Nephron (organoid): ENCODE results near the gene CST5.
"Not testable (repeated sequence)": the region's sequence is repeated elsewhere in the genome, so short reads cannot be mapped to it uniquely, and the experiment has no call there.

Experiments used
- H3K27ac Mint-ChIP-seq, 3 experiments: 2 replicates each; pipeline ENCODE4 v1.8.0; 2020; ENCODE audit warnings: mixed read lengths in 3 of 3, mild to moderate bottlenecking in 2 of 3, moderate library complexity in 1 of 3
- H3K27me3 Mint-ChIP-seq: 2 replicates; pipeline ENCODE4 v1.8.0; 2021; ENCODE audit warnings: low read depth, mild to moderate bottlenecking, moderate library complexity, mixed read lengths
- H3K36me3 Mint-ChIP-seq: 2 replicates; pipeline ENCODE4 v1.8.0; 2020; ENCODE audit warnings: low read depth, mixed read lengths
- H3K4me1 Mint-ChIP-seq: 2 replicates; pipeline ENCODE4 v1.8.0; 2020; ENCODE audit warnings: mixed read lengths
- H3K4me3 Mint-ChIP-seq, 3 experiments: 2 replicates each; pipeline ENCODE4 v1.8.0; 2020; ENCODE audit warnings: mild to moderate bottlenecking in 3 of 3, mixed read lengths in 3 of 3, moderate library complexity in 2 of 3
- H3K9me3 Mint-ChIP-seq: 2 replicates; pipeline ENCODE4 v1.8.0; 2020; ENCODE audit warnings: mixed read lengths
- TF ChIP-seq, protein P1 (sequence below), 3 experiments: fragments of 200-600 bp; sonication (generic); IDR thresholded peaks; one replicate each; pipeline ENCODE4 v1.5.0; 2021; ENCODE audit warnings: antibody characterized with exemption in 3 of 3; ENCODE audit not compliant: unreplicated experiment in 3 of 3

CST5 gene

DNA sequence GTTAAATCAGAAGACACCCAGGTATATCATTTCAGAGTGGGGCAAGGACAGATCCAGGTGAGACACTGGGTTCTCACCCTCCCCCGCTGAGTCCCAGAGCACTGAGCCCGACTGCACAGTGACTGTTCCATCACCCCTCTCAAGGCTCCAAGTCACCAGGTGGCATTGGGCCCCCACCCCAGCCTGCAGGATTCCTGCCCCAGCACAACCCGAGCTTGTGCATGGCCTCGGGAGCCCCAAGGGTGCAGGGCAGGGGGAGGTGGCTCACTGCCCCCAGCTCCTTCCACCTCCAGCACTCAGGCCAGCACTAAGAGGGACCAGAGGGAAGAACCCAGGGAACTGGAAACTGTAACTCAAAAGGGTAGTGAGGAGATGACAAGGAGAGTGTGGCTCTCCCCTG is 39.3 kb upstream of the CST5 start:
- Mint-ChIP-seq H3K36me3 (no peaks in the 10 kb centered on the region), H3K4me3 (no peak overlapping the region), H3K4me1 (peaks cover 20% of the 10 kb centered on the region), H3K27ac (no peak overlapping the region), H3K9me3 (no peaks in the 10 kb centered on the region), H3K27me3 (peaks cover 5% of the 10 kb centered on the region)
- TF ChIP-seq, protein P1, sequence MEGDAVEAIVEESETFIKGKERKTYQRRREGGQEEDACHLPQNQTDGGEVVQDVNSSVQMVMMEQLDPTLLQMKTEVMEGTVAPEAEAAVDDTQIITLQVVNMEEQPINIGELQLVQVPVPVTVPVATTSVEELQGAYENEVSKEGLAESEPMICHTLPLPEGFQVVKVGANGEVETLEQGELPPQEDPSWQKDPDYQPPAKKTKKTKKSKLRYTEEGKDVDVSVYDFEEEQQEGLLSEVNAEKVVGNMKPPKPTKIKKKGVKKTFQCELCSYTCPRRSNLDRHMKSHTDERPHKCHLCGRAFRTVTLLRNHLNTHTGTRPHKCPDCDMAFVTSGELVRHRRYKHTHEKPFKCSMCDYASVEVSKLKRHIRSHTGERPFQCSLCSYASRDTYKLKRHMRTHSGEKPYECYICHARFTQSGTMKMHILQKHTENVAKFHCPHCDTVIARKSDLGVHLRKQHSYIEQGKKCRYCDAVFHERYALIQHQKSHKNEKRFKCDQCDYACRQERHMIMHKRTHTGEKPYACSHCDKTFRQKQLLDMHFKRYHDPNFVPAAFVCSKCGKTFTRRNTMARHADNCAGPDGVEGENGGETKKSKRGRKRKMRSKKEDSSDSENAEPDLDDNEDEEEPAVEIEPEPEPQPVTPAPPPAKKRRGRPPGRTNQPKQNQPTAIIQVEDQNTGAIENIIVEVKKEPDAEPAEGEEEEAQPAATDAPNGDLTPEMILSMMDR (IDR thresholded peaks at IDR 0.05; ENCODE audit: unreplicated experiment in 3 of 3), result no peak

DNA sequence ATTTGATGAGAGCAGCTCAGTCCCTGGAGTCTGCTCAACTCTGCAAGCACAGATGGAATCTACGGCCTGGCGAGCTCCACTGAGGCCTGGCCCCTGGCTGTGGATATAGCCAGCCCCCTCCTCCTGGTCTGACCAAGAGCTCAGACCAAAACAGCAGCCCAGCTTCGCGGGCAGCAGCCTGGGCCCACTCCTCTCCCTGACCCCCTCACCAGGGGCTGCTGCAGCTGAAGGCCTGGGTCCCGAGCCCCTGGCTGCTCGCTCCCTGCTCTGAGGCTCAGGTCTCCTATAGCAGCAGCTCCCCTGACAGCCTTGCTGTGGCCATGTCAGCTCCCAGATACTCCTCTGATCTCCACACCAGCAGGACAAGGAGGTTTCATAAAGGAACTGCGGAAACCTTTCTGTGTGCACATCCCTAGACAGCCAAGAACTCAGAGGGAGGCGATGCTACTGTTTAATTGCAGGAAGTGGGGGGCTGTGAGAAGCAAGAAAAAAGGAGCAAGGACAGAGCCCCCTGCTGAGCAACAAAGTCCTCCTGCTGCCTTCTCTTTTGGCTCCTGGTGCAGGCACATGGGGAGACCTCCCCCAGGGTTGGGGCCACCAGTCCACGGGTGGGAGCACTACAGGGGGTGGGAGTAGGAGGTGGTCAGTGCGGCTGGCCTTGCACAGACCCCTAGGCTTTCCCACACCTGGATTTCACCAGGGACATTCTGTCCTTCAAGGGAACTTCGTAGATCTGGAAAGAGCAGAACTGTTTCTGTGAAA is 38.7 kb upstream of the CST5 start:
- Mint-ChIP-seq H3K9me3 (no peaks in the 10 kb centered on the region), H3K4me1 (peaks cover 20% of the 10 kb centered on the region), H3K27ac (no peak overlapping the region), H3K4me3 (no peak overlapping the region), H3K36me3 (no peaks in the 10 kb centered on the region), H3K27me3 (peaks cover 2% of the 10 kb centered on the region)
- TF ChIP-seq, protein P1 (IDR thresholded peaks at IDR 0.05; ENCODE audit: unreplicated experiment in 3 of 3), result no peak

DNA sequence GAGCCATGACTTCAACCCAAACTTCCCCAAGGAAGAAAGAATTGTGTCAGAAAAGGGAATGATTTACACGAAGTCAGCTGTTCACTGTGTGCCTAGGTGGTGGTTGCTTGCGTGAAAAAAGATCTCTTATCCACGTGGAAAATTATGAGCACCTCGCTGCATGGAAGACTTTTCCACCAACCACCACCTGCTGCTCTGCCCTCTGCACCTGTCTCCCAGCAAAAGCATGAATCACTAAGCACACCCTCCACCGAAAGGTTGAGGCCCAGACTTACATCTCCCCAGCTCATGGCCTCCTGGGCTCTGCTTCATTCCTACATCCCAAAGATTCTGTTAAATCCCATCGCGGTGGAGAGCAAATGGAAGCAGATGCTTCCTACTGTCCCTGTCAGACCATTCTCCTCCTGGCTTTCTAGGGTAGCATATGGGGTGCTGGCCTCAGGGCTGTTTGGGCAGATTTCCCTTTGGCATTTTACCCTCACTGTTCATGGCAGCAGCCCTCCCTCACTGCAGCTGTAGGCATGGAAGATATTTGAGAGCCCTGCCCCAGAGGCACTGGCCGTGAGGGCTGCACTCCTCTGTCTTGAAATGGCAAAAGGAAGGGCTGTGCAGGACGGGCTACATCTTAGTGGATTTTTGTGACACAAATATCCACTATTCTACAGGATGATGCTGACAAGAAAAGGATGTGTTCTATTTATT is 37.6 kb upstream of the CST5 start:
- H3K27me3 Mint-ChIP-seq, result no peaks in the 10 kb centered on the region
- H3K4me1 Mint-ChIP-seq, result peaks cover 20% of the 10 kb centered on the region
- no peaks in the 10 kb centered on the region for H3K9me3 Mint-ChIP-seq
- no peak overlapping the region for H3K27ac Mint-ChIP-seq
- H3K36me3 Mint-ChIP-seq, result no peaks in the 10 kb centered on the region
- no peak overlapping the region for H3K4me3 Mint-ChIP-seq
- TF ChIP-seq, protein P1 (IDR thresholded peaks at IDR 0.05; ENCODE audit: unreplicated experiment in 3 of 3), result no peak

DNA sequence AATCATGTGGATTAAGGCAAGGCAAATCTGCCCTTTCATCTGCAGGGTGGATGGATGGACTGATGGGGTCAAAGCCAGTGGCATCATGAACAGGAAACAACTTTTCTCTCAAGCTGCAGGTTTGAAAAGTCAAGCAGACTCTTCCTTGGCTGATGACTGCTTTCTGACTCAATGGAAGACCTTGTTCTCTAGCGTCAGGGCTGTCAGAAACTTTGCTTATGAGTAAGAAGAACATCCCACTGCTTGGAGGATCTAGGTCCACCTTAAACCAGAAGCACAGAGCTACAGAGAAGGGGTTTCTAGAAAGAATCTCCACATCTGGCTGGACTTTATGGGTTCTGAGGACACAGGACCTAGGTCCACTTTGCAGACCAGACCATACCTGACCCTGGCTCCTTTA is 36.3 kb upstream of the CST5 start:
- no peaks in the 10 kb centered on the region for H3K9me3 Mint-ChIP-seq
- H3K27me3 Mint-ChIP-seq, result no peaks in the 10 kb centered on the region
- peaks cover 13% of the 10 kb centered on the region for H3K4me1 Mint-ChIP-seq
- TF ChIP-seq, protein P1 (IDR thresholded peaks at IDR 0.05; ENCODE audit: unreplicated experiment in 3 of 3), result no peak
- no peaks in the 10 kb centered on the region for H3K36me3 Mint-ChIP-seq
- no peak overlapping the region for H3K4me3 Mint-ChIP-seq
- H3K27ac Mint-ChIP-seq, result no peak overlapping the region

DNA sequence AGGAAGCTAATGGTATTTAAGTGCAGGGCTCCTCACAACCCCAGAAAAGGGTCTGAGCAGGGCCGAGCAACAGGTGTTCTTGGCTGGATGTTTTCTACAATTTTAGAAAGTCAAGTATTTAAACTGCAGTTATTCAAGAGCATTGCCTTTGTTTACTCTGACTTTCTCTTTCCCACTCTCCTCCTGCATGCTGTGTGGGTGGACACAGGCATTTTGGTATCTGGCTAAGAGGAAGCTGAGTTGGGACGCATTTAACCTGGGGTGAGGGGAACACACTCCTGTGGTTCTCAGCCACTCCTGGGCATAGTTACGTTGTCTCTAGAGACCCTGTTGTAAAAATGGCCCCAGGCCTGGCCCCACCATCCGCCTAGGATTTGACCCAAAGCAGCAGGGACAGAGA is 34.9 kb upstream of the CST5 start:
- not testable (repeated sequence) for H3K36me3 Mint-ChIP-seq, H3K27me3 Mint-ChIP-seq, H3K4me3 Mint-ChIP-seq, H3K4me1 Mint-ChIP-seq, H3K9me3 Mint-ChIP-seq, H3K27ac Mint-ChIP-seq

DNA sequence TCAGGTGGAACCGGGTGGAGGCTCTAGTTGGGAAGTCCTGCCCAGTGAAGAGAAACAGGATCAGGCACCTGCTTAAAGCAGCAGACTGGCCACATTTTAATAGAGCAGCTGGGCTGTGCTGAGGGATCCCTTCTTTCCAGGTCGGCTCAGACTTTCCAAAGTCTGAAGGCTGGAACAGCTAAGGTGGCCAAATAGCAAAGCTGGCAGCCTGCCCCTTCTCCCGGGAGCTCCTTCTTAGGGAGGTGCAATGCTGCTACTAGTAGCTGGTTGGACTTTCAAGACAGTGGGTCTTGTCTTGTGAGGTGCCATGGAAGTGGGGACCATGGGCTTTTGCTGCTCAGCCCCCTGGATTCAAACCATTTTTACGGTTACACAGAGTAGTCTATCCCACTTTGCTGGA is 30.7 kb upstream of the CST5 start:
- H3K4me1 Mint-ChIP-seq, result no peaks in the 10 kb centered on the region
- H3K9me3 Mint-ChIP-seq, result peaks cover 33% of the 10 kb centered on the region
- TF ChIP-seq, protein P1 (IDR thresholded peaks at IDR 0.05; ENCODE audit: unreplicated experiment in 3 of 3), result no peak
- no peaks in the 10 kb centered on the region for H3K36me3 Mint-ChIP-seq
- no peak overlapping the region for H3K4me3 Mint-ChIP-seq
- H3K27me3 Mint-ChIP-seq, result peaks cover 6% of the 10 kb centered on the region
- H3K27ac Mint-ChIP-seq, result no peak overlapping the region
